Measurements from ENCODE around the gene ATP8B3.

Gene ATP8B3

DNA sequence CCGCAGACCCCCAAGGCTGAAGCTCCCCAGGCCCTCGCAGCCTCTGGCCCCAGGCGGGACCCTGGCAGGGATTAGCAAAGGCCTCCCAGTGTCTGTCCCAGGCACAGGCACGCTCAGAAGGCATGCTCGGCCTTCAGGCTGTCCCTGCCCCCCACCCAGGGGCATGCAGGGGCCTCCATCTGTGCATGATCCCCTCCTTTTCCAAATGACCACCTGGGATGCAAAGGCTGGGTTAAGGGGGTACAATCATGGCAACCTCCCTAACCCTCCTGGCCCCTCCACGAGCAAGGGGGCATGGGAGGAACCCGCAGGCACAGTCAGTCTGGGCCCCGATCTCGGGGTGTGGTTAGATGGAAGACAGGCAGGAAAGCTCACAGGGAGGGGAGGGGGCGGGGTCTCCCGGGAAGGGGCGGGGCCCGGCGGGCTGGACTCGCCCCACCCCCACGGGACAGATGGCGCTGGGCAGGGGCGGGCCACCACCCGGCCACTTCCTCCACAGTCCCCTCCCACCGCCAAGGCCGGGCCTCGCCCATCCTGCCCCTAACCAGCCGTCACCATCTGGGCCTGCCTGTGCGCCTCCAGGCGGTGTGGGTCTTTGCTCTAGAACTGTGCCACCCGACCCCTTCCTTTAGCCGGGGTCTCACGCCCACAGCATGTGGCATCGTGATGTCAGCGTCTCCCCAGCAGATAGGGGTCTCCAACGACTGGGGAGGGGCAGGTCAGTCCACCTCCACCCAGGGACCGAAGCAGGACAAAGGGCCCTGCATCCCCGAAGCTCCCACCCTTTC, 43.2 kb upstream of the ATP8B3 start:
- TF ChIP-seq SIN3A (IDR thresholded peaks at IDR 0.05; ENCODE audit: borderline replicate concordance, insufficient read depth, low read length) (0 out of 2 replicates have a peak, but pooled peaks have one; percentile 64), FOXP2 (optimal IDR thresholded peaks at IDR 0.05; ENCODE audit: borderline replicate concordance, extremely low read depth, extremely low read length, insufficient read depth) (peak; percentile 60), POLR2AphosphoS5 (IDR thresholded peaks at IDR 0.05; ENCODE audit: low read depth, low read length) (peak; percentile 72; the same call in 1 of the 2 replicates), TAF1 (IDR thresholded peaks at IDR 0.05; ENCODE audit: borderline replicate concordance, insufficient read depth, low read length) (peak; percentile 65; the same call in 1 of the 2 replicates)
- TF ChIP-seq, protein P1, sequence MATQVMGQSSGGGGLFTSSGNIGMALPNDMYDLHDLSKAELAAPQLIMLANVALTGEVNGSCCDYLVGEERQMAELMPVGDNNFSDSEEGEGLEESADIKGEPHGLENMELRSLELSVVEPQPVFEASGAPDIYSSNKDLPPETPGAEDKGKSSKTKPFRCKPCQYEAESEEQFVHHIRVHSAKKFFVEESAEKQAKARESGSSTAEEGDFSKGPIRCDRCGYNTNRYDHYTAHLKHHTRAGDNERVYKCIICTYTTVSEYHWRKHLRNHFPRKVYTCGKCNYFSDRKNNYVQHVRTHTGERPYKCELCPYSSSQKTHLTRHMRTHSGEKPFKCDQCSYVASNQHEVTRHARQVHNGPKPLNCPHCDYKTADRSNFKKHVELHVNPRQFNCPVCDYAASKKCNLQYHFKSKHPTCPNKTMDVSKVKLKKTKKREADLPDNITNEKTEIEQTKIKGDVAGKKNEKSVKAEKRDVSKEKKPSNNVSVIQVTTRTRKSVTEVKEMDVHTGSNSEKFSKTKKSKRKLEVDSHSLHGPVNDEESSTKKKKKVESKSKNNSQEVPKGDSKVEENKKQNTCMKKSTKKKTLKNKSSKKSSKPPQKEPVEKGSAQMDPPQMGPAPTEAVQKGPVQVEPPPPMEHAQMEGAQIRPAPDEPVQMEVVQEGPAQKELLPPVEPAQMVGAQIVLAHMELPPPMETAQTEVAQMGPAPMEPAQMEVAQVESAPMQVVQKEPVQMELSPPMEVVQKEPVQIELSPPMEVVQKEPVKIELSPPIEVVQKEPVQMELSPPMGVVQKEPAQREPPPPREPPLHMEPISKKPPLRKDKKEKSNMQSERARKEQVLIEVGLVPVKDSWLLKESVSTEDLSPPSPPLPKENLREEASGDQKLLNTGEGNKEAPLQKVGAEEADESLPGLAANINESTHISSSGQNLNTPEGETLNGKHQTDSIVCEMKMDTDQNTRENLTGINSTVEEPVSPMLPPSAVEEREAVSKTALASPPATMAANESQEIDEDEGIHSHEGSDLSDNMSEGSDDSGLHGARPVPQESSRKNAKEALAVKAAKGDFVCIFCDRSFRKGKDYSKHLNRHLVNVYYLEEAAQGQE (IDR thresholded peaks at IDR 0.05; ENCODE audit: insufficient read depth in 1 of 2, low read depth in 2 of 2, low read length in 2 of 2): no peak

DNA sequence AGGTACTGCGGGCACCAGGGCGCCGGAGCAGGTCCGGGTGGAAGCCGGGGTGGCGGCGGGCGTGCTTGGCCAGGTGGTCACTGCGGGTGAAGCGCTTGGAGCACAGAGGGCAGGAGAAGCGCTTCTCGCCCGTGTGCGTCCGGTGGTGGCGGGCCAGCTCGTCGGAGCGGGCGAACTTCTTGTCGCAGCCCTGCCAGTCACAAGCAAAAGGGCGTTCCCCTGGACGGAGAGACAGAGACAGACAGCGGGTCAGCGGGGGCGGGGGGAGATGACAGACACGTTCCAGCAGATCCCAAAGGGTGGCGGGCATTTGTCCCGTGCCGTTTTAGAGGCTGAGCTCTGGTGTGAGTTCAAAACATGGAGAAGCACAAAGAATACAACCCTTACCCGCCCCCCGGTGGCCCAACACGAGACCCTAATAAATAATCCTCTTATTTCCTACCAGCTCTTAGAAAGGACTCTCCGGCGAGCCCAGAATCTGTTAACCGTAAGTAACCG, 42.5 kb upstream of the ATP8B3 start:
- TF ChIP-seq SIN3A (IDR thresholded peaks at IDR 0.05; ENCODE audit: borderline replicate concordance, insufficient read depth, low read length) (no peak), POLR2AphosphoS5 (IDR thresholded peaks at IDR 0.05; ENCODE audit: low read depth, low read length) (no peak), FOXP2 (optimal IDR thresholded peaks at IDR 0.05; ENCODE audit: borderline replicate concordance, extremely low read depth, extremely low read length, insufficient read depth) (no peak), TAF1 (IDR thresholded peaks at IDR 0.05; ENCODE audit: borderline replicate concordance, insufficient read depth, low read length) (no peak)
- TF ChIP-seq, protein P1 (IDR thresholded peaks at IDR 0.05; ENCODE audit: insufficient read depth in 1 of 2, low read depth in 2 of 2, low read length in 2 of 2): no peak

DNA sequence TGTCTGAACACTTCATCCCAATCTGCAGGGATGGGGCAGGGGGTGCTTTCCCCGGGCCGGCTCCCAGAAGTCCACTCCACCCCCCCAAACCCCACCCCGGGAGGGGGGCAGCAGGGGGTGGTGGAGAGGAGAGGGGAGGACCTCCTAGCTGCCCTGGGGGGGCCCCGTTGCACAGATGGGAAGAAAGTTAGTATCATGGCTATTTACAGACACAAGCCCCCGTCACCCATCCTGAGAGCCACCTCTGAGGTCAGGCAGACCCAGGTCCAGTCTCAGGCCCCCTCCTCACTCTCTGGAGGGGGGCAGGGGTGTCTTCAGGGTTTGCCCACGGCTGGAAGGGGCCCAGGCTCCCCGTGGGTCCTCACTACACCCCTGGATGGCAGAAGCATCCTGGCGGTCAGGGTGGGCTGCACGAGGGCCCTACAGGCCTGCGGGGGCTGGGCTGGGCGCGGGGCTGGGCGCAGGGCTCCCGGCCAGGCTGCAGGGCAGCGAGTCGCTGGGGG, 42.0 kb upstream of the ATP8B3 start:
- no peak for TF ChIP-seq POLR2AphosphoS5 (IDR thresholded peaks at IDR 0.05; ENCODE audit: low read depth, low read length)
- TF ChIP-seq, protein P1 (IDR thresholded peaks at IDR 0.05; ENCODE audit: insufficient read depth in 1 of 2, low read depth in 2 of 2, low read length in 2 of 2): no peak
- TF ChIP-seq SIN3A (IDR thresholded peaks at IDR 0.05; ENCODE audit: borderline replicate concordance, insufficient read depth, low read length): no peak
- TF ChIP-seq TAF1 (IDR thresholded peaks at IDR 0.05; ENCODE audit: borderline replicate concordance, insufficient read depth, low read length): no peak
- TF ChIP-seq FOXP2 (optimal IDR thresholded peaks at IDR 0.05; ENCODE audit: borderline replicate concordance, extremely low read depth, extremely low read length, insufficient read depth): no peak

DNA sequence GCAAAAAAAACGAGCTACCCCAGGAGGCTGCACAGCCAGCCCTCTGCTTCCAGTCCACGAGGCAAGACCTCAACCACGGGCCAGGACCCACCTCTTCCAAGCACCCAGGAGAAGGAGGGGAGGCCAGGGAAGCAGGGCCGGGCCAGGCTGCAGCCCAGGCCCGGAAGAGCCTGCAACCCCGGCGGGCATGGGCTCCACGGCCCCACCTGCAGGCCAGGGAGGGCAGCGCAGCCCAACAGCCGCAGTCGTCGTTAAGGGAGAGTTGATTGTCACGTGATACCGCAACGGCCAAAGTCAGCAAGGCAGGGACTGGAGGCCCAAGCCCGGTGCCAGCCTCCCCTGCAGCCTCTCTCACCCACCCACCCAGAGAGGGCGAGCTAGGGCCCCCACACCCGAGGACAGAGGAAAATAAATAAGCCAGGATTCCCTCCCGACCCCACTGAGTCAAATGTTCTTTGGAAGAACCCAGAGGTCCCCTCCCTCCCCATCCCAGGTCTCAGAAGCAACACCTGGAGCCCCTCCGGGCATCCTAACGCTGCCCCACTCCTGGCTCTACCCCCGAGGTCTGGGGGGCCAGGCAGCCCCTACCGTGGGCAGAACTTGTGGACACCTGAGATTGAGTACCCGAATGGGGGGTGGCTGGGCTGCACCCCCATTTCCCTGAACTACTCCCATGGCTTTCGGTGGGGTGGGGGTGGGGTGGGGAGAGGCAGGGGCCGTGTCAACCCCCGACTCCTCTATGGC, 41.4 kb upstream of the ATP8B3 start:
- TF ChIP-seq, protein P1 (IDR thresholded peaks at IDR 0.05; ENCODE audit: insufficient read depth in 1 of 2, low read depth in 2 of 2, low read length in 2 of 2): no peak
- TF ChIP-seq SIN3A (IDR thresholded peaks at IDR 0.05; ENCODE audit: borderline replicate concordance, insufficient read depth, low read length): no peak
- peak; percentile 73 for TF ChIP-seq FOXP2 (optimal IDR thresholded peaks at IDR 0.05; ENCODE audit: borderline replicate concordance, extremely low read depth, extremely low read length, insufficient read depth)
- TF ChIP-seq POLR2AphosphoS5 (IDR thresholded peaks at IDR 0.05; ENCODE audit: low read depth, low read length): no peak
- no peak for TF ChIP-seq TAF1 (IDR thresholded peaks at IDR 0.05; ENCODE audit: borderline replicate concordance, insufficient read depth, low read length)
